Astrocyte (in vitro differentiated cells and primary cell): ENCODE data around the gene GPC3.

Experiments used
- EZH2 ChIP-seq: IDR thresholded peaks from 2 replicates; pipeline ENCODE4 v1.6.1; 2012; ENCODE audit warnings: mild to moderate bottlenecking, low read length, inconsistent platforms; ENCODE audit not compliant: insufficient read depth
- TF ChIP-seq, protein P1 (sequence below): IDR thresholded peaks from 2 replicates; pipeline ENCODE4 v1.5.1; 2011; ENCODE audit warnings: low read depth, mild to moderate bottlenecking, inconsistent platforms, low read length, moderate library complexity; ENCODE audit not compliant: insufficient read depth

DNA sequence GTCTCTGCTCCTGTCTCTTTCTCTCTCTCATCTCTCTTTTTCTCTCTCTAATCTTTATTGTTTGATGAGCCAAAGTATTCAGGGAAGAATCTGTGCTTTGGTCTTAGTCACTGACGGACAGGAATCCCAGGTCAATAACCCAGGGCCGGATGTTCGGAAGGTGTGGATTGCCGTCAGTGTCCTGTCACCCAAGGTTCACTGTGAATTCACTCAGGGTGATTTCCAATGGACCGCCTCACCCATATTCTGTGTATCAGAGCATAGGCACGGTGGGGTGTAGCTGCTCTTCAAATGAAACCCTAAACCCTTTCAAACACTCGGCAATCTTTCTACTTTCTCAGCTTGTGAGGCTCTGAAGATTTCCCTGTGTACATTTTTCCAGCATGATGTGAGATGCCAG is 425.5 kb downstream of the GPC3 start:
- TF ChIP-seq, protein P1, sequence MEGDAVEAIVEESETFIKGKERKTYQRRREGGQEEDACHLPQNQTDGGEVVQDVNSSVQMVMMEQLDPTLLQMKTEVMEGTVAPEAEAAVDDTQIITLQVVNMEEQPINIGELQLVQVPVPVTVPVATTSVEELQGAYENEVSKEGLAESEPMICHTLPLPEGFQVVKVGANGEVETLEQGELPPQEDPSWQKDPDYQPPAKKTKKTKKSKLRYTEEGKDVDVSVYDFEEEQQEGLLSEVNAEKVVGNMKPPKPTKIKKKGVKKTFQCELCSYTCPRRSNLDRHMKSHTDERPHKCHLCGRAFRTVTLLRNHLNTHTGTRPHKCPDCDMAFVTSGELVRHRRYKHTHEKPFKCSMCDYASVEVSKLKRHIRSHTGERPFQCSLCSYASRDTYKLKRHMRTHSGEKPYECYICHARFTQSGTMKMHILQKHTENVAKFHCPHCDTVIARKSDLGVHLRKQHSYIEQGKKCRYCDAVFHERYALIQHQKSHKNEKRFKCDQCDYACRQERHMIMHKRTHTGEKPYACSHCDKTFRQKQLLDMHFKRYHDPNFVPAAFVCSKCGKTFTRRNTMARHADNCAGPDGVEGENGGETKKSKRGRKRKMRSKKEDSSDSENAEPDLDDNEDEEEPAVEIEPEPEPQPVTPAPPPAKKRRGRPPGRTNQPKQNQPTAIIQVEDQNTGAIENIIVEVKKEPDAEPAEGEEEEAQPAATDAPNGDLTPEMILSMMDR, result no peak
- no peak for TF ChIP-seq EZH2
